AG09319 (cell line): Measurements from ENCODE around the gene ULK4.

Source experiments
- DNase-seq: peaks from one replicate; pipeline ENCODE4 v3.0.0-alpha.2; 2010; ENCODE audit warnings: low read depth; ENCODE audit errors: extremely low read depth
- TF ChIP-seq, protein P1 (sequence below): IDR thresholded peaks from 2 replicates; pipeline ENCODE4 v1.5.1; 2011; ENCODE audit warnings: low read depth, mild to moderate bottlenecking, inconsistent platforms, low read length, moderate library complexity

Gene ULK4

DNA sequence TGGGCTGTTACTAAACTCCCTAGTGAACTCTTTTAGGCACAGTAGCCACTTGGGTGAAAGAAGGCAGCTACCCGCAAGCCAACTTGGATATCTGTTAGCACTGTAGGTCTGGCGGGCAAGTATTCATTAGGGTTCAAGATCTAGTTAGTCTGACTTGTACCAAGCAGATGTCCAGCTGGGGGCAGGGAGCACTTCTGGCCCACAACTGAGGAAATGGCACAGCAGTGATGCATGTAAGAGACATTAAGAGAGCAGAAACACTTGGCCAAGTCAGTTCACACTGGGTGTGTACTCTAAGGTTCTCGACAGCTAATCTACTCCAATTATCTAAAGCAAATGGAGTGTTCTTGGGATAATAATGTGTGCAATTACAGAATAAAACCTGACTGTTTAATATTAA is 630.9 kb downstream of the ULK4 start:
- TF ChIP-seq, protein P1, sequence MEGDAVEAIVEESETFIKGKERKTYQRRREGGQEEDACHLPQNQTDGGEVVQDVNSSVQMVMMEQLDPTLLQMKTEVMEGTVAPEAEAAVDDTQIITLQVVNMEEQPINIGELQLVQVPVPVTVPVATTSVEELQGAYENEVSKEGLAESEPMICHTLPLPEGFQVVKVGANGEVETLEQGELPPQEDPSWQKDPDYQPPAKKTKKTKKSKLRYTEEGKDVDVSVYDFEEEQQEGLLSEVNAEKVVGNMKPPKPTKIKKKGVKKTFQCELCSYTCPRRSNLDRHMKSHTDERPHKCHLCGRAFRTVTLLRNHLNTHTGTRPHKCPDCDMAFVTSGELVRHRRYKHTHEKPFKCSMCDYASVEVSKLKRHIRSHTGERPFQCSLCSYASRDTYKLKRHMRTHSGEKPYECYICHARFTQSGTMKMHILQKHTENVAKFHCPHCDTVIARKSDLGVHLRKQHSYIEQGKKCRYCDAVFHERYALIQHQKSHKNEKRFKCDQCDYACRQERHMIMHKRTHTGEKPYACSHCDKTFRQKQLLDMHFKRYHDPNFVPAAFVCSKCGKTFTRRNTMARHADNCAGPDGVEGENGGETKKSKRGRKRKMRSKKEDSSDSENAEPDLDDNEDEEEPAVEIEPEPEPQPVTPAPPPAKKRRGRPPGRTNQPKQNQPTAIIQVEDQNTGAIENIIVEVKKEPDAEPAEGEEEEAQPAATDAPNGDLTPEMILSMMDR, result no peak
- no peak for DNase-seq

DNA sequence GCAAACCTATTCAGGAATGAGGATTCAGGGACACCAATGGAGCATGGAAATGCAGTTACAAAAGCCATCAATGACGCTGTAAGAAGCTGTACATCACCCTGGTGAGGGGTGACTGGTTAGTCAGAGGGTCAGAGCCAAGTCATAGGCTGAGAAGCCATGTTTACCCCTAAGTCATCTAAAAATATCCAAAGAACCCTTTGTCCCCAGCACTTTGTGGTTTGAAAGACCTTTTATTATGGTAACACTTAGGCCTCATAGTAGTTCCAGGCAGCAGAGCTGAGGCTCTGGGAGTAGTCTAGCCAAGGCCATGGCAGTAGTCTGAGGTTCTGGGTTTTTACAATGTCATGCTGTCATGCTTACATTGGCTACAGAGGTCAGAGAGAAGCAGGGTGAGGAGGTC is 631.4 kb downstream of the ULK4 start:
- TF ChIP-seq, protein P1, result no peak
- no peak for DNase-seq

DNA sequence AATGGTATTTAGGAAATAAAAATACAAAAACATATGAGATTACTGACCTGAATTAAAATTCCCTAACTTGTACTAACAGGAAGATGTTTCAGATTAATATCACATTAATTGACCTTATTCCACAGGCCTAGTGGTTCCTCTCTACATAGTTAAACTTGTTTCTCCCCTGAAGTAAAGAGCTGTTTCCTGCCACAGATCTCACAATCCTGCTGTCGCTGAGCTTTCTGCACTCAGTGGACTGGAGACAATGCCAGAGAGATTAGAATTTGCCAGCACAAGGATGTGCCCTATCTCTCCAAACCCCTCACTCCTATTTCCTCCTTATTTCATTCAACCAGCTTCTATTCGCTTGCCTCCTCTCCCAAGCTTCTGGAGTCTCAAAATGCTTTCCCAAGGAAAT is 632.0 kb downstream of the ULK4 start:
- TF ChIP-seq, protein P1, result no peak

DNA sequence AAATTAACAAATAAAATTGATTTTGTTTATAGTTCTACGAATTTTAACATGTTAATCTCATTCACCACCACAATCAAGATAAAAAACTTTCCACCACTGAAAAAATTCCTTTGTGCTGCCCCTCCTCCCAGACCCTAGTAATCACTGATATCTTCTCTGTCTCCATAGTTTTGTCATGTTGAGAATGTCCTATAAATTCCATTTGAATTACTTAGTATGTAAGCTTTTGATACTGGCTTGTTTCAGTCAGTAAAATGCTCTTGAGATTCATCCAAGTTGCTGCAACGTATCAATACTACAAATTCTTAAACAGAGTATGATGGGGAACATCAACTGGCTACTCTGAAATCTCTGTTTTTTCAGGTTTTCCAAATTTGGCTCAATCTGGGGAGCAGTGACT is 633.0 kb downstream of the ULK4 start:
- TF ChIP-seq, protein P1, result no peak
- no peak for DNase-seq

More for the DNA sequence above, 632.0 kb downstream of the ULK4 start:
- no peak for DNase-seq

DNA sequence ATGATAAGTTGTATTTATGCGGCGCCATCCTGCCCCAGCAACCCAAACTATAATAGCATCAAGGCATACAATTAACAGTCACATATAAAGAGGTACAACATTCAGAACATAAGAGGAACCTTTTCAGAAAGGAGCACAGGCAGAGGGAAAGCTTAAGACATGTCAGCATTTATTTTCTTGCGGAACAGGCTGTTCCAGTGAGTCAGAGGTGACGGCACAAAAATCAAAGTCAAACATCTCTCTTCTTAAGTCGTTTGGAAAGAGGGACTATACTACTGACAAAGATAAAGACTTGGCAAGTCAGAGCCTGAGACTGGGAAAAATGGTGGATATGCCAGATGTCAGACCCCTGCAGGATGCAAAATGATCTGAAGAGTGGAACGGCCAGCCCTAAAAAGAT is 634.2 kb downstream of the ULK4 start:
- no peak for DNase-seq
- TF ChIP-seq, protein P1, result no peak

DNA sequence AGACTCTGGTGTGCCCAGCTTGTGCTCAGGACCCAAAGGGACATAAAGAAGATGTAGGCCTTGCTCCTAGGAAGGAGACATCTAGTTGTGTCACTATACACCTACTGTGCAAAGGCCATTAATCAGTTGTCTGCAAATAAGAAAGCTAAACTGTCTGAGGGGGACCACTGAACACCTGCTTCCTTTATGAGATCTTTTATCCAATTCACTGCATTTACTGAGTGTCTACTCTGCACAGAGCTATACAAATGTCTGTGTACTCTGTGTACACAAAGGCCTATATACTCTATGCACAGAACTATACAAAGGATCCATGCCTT is 637.8 kb downstream of the ULK4 start:
- TF ChIP-seq, protein P1, result no peak
- DNase-seq, result no peak

DNA sequence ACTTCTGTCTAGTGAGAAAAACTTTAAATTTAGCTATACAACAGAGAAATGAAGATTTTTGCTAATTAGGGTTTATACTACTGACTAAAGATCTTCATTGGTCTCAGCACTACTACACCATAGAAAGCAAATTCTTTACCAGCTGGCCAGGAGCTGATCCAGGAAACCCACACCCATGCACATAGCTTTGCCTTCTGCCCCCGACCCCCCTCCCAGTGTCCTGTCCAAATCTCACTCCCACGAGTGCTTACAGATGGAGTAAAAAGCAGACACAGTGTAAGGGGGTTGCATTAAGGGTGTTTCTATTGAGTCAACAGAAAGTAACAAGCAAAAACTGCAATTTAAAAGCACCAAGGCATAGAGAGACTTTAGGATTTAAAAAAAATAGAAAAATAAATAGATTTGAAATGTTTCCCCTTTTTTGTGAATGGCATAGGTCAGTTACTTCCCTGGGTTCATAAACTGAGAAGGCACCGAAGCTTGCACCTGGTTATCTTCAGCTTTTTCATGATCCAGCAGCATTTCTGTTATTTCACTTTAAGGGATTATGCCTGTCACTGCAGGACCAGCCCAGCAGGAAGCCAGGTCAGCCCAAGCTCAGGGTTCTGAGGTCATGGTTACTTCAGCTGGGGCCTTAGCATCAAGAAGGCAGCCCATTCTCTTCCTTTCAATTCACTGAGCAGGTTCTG is 638.3 kb downstream of the ULK4 start:
- TF ChIP-seq, protein P1, result no peak
- no peak for DNase-seq
